ENCODE measurements around the gene LAMTOR2.
A peak's percentile ranks its signal among the peaks of the same experiment; 100 is the strongest.

DNA sequence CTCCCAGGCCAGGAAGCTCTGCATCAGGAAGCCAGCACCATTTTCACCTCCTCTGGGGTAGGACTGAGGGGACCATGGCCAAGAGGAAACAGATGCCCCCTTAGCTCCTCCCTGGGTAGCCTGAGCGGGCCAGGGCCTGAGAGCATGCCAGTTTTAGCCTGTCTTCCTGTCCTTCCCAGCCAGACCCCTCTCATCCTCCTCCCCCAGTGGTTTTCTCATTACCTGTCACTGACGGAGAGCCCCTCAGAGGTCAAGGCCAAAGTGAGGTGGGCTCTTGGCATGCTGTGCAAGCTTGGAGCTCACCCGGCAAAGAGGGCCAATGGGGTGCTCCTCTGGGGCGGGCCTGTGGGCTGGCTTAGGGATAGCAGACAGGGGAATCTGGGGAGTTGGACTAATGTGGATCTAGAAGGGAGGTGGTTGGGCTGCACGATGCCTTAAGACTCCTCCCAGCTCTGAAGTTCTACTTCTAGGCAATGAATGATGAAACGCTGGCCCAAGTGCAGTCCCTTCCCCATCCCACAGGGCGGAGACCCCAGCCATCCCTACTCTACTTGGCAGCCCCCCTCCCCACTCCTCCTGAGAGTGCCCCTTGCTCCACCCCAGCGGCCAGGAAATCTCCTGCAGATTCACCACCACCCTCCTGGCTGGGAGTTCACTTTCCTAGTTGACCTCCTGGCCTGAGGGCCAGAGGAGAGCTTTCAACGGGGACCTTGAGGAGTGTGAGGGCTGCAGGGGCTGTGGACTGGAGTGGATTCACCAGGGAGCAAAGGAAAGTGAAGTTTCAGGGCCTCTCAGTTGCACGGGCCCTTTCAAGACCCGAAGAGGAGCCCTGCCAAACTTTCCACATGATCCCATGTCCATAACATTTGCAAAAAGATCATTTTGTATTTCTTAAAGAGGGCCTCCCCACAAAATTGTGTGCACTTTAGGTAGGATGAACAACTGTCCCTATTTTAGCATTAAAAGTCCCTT is 50.6 kb downstream of the LAMTOR2 start:
- TF ChIP-seq, protein P1, sequence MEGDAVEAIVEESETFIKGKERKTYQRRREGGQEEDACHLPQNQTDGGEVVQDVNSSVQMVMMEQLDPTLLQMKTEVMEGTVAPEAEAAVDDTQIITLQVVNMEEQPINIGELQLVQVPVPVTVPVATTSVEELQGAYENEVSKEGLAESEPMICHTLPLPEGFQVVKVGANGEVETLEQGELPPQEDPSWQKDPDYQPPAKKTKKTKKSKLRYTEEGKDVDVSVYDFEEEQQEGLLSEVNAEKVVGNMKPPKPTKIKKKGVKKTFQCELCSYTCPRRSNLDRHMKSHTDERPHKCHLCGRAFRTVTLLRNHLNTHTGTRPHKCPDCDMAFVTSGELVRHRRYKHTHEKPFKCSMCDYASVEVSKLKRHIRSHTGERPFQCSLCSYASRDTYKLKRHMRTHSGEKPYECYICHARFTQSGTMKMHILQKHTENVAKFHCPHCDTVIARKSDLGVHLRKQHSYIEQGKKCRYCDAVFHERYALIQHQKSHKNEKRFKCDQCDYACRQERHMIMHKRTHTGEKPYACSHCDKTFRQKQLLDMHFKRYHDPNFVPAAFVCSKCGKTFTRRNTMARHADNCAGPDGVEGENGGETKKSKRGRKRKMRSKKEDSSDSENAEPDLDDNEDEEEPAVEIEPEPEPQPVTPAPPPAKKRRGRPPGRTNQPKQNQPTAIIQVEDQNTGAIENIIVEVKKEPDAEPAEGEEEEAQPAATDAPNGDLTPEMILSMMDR (conservative IDR thresholded peaks at IDR 0.05; ENCODE audit: low read depth in 2 of 2), result 0 out of 4 replicates have a peak, but pooled peaks have one; percentile 8 to 27
- TF ChIP-seq, protein P2, sequence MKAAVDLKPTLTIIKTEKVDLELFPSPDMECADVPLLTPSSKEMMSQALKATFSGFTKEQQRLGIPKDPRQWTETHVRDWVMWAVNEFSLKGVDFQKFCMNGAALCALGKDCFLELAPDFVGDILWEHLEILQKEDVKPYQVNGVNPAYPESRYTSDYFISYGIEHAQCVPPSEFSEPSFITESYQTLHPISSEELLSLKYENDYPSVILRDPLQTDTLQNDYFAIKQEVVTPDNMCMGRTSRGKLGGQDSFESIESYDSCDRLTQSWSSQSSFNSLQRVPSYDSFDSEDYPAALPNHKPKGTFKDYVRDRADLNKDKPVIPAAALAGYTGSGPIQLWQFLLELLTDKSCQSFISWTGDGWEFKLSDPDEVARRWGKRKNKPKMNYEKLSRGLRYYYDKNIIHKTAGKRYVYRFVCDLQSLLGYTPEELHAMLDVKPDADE (IDR thresholded peaks at IDR 0.05), result no peak
- no peak for TF ChIP-seq EZH2phosphoT487 (IDR thresholded peaks at IDR 0.05; ENCODE audit: unreplicated experiment)
- no peak for TF ChIP-seq EZH2 (IDR thresholded peaks at IDR 0.05; ENCODE audit: low read depth, unreplicated experiment)
- no peak for TF ChIP-seq JUNB (IDR thresholded peaks at IDR 0.05; ENCODE audit: unreplicated experiment)
- TF ChIP-seq ZNF331 (CRISPR knock-in tag; IDR thresholded peaks at IDR 0.05; ENCODE audit: low read depth), result no peak
- 0 out of 2 replicates have a peak, but pooled peaks have one; percentile 23 for TF ChIP-seq POLR2AphosphoS5 (IDR thresholded peaks at IDR 0.05; ENCODE audit: low read depth)
- TF ChIP-seq REST (IDR thresholded peaks at IDR 0.05; ENCODE audit: unreplicated experiment), result no peak
- no peak for TF ChIP-seq NANOG (IDR thresholded peaks at IDR 0.05; ENCODE audit: borderline replicate concordance)
- no peak for TF ChIP-seq ZNF114 (CRISPR knock-in tag; IDR thresholded peaks at IDR 0.05)
- no peak for TF ChIP-seq CREB1 (CRISPR knock-in tag; IDR thresholded peaks at IDR 0.05; ENCODE audit: low read depth)
- no peak for TF ChIP-seq STAT1 (IDR thresholded peaks at IDR 0.05; ENCODE audit: unreplicated experiment)
